ENCODE data around the gene RELL1. TPM values are rescaled to one million over a fixed set of nuclear protein-coding genes. Genes with fewer than 3 reads are reported as not detected.

Gene RELL1
- total RNA-seq, 2 experiments from 2014 or later = 41.9 to 43.2 TPM

- ATAC-seq (no peak), DNase-seq (no peak)
- CTCF ChIA-PET = interaction anchor here (1.3 to 2.4 kb wide), 2 partner anchors 12 to 86 kb away, joined by 3 to 5 read pairs; no protein-coding TSS in a partner anchor
- POLR2A ChIA-PET = interaction anchor here (0.5 kb wide), 1 partner anchor 1286 kb away, joined by 3 read pairs; no protein-coding TSS in a partner anchor
- Mint-ChIP-seq H3K4me1 (ENCODE audit: low read depth) (peaks cover 17% of the 10 kb centered on the region), H3K9me3 (ENCODE audit: insufficient read depth) (peaks cover 5% of the 10 kb centered on the region), H3K36me3 (ENCODE audit: low read depth) (peaks cover 10% of the 10 kb centered on the region), H3K27ac (no peak overlapping the region), H3K27me3 (ENCODE audit: low read depth) (peaks cover 7% of the 10 kb centered on the region), H3K4me3 (no peak overlapping the region)
Measured at GRCh38 chr4:37689353-37690095, 3.3 kb upstream of the RELL1 start.

- peaks cover 4% of the 10 kb centered on the region for H3K9me3 Mint-ChIP-seq (ENCODE audit: insufficient read depth)
- no peak for DNase-seq
- H3K27ac Mint-ChIP-seq = no peak overlapping the region
- no peak for ATAC-seq
- H3K4me1 Mint-ChIP-seq (ENCODE audit: low read depth) = peaks cover 31% of the 10 kb centered on the region
- H3K27me3 Mint-ChIP-seq (ENCODE audit: low read depth) = peaks cover 6% of the 10 kb centered on the region
- H3K4me3 Mint-ChIP-seq = peak overlapping the region; percentile 82
- CTCF ChIA-PET = interaction anchor here (1.4 to 2.4 kb wide), 2 partner anchors 12 to 85 kb away, joined by 5 to 6 read pairs; no protein-coding TSS in a partner anchor
- H3K36me3 Mint-ChIP-seq (ENCODE audit: low read depth) = peaks cover 23% of the 10 kb centered on the region
- POLR2A ChIA-PET = no interaction called here
Measured at GRCh38 chr4:37687681-37688080, 1.5 kb upstream of the RELL1 start.

GRCh38 chr4:37687194-37687562, 1.0 kb upstream of the RELL1 start:
- ChIA-PET CTCF (interaction anchor here (1.1 to 1.4 kb wide), 4 partner anchors 12 to 117 kb away, joined by 4 to 6 read pairs (median 5); no protein-coding TSS in a partner anchor), POLR2A (interaction anchor here (0.7 kb wide), 1 partner anchor 80 kb away, joined by 3 read pairs; no protein-coding TSS in a partner anchor)
- H3K36me3 Mint-ChIP-seq (ENCODE audit: low read depth) = peaks cover 26% of the 10 kb centered on the region
- peak overlapping the region; percentile 82 for H3K4me3 Mint-ChIP-seq
- DNase-seq (no peak), ATAC-seq (no peak)
- peaks cover 4% of the 10 kb centered on the region for H3K27me3 Mint-ChIP-seq (ENCODE audit: low read depth)
- H3K9me3 Mint-ChIP-seq (ENCODE audit: insufficient read depth) = no peaks in the 10 kb centered on the region
- H3K27ac Mint-ChIP-seq = peak overlapping the region; percentile 70
- H3K4me1 Mint-ChIP-seq (ENCODE audit: low read depth) = peaks cover 36% of the 10 kb centered on the region

- CTCF ChIA-PET = interaction anchor here (0.6 to 1.4 kb wide), 4 partner anchors 10 to 95 kb away, joined by 3 to 6 read pairs (median 5); no protein-coding TSS in a partner anchor
- peak; percentile 68 for DNase-seq
- peaks cover 33% of the 10 kb centered on the region for H3K36me3 Mint-ChIP-seq (ENCODE audit: low read depth)
- ATAC-seq = peak; percentile 29
- POLR2A ChIA-PET = interaction anchor here (1.0 kb wide), 1 partner anchor 14 kb away, joined by 3 read pairs; no protein-coding TSS in a partner anchor
- peak overlapping the region; percentile 94 for H3K27ac Mint-ChIP-seq
- peaks cover 43% of the 10 kb centered on the region for H3K4me1 Mint-ChIP-seq (ENCODE audit: low read depth)
- peak overlapping the region; percentile 94 for H3K4me3 Mint-ChIP-seq
- peaks cover 4% of the 10 kb centered on the region for H3K27me3 Mint-ChIP-seq (ENCODE audit: low read depth)
- no peaks in the 10 kb centered on the region for H3K9me3 Mint-ChIP-seq (ENCODE audit: insufficient read depth)
Measured at GRCh38 chr4:37685823-37686372, 278 bp downstream of the RELL1 start.

- Mint-ChIP-seq H3K4me3 (peak overlapping the region; percentile 94), H3K4me1 (ENCODE audit: low read depth) (peaks cover 47% of the 10 kb centered on the region), H3K9me3 (ENCODE audit: insufficient read depth) (no peaks in the 10 kb centered on the region), H3K27ac (peak overlapping the region; percentile 91), H3K27me3 (ENCODE audit: low read depth) (peaks cover 4% of the 10 kb centered on the region), H3K36me3 (ENCODE audit: low read depth) (peaks cover 37% of the 10 kb centered on the region)
- ChIA-PET CTCF (no interaction called here), POLR2A (interaction anchor here (0.9 to 1.0 kb wide), 2 partner anchors 10 to 18 kb away, joined by 4 read pairs; no protein-coding TSS in a partner anchor)
- DNase-seq = peak; percentile 81
- no peak for ATAC-seq
Measured at GRCh38 chr4:37685161-37685822, 884 bp downstream of the RELL1 start.

GRCh38 chr4:37684154-37684553, 2.0 kb downstream of the RELL1 start:
- DNase-seq (no peak), ATAC-seq (no peak)
- ChIA-PET CTCF (interaction anchor here (3.0 kb wide), 1 partner anchor 81 kb away, joined by 15 read pairs; no protein-coding TSS in a partner anchor), POLR2A (interaction anchor here (0.6 kb wide), 1 partner anchor 148 kb away, joined by 3 read pairs; no protein-coding TSS in a partner anchor)
- peaks cover 44% of the 10 kb centered on the region for H3K36me3 Mint-ChIP-seq (ENCODE audit: low read depth)
- peak overlapping the region; percentile 91 for H3K27ac Mint-ChIP-seq
- no peaks in the 10 kb centered on the region for H3K9me3 Mint-ChIP-seq (ENCODE audit: insufficient read depth)
- peak overlapping the region; percentile 94 for H3K4me3 Mint-ChIP-seq
- no peaks in the 10 kb centered on the region for H3K27me3 Mint-ChIP-seq (ENCODE audit: low read depth)
- peaks cover 53% of the 10 kb centered on the region for H3K4me1 Mint-ChIP-seq (ENCODE audit: low read depth)

- Mint-ChIP-seq H3K9me3 (ENCODE audit: insufficient read depth) (no peaks in the 10 kb centered on the region), H3K27ac (peak overlapping the region; percentile 86), H3K36me3 (ENCODE audit: low read depth) (peaks cover 57% of the 10 kb centered on the region), H3K27me3 (ENCODE audit: low read depth) (no peaks in the 10 kb centered on the region), H3K4me1 (ENCODE audit: low read depth) (peaks cover 65% of the 10 kb centered on the region), H3K4me3 (peak overlapping the region; percentile 74)
- DNase-seq = peak; percentile 39
- CTCF ChIA-PET = interaction anchor here (1.0 to 3.0 kb wide), 5 partner anchors 17 to 116 kb away, joined by 3 to 15 read pairs (median 3); no protein-coding TSS in a partner anchor
- ATAC-seq = no peak
- POLR2A ChIA-PET = interaction anchor here (1.0 kb wide), 1 partner anchor 11 kb away, joined by 3 read pairs; no protein-coding TSS in a partner anchor
Measured at GRCh38 chr4:37682701-37683401, 3.3 kb downstream of the RELL1 start.

- CTCF ChIA-PET = interaction anchor here (1.3 kb wide), 1 partner anchor 77 kb away, joined by 3 read pairs; no protein-coding TSS in a partner anchor
- Mint-ChIP-seq H3K27me3 (ENCODE audit: low read depth) (no peaks in the 10 kb centered on the region), H3K36me3 (ENCODE audit: low read depth) (peaks cover 77% of the 10 kb centered on the region), H3K4me3 (no peak overlapping the region), H3K4me1 (ENCODE audit: low read depth) (peaks cover 79% of the 10 kb centered on the region), H3K27ac (no peak overlapping the region), H3K9me3 (ENCODE audit: insufficient read depth) (no peaks in the 10 kb centered on the region)
- ATAC-seq (no peak), DNase-seq (no peak)
- POLR2A ChIA-PET = no interaction called here
Measured at GRCh38 chr4:37680089-37680488, 6.1 kb downstream of the RELL1 start.

GRCh38 chr4:37679301-37679700, 6.9 kb downstream of the RELL1 start:
- ATAC-seq = no peak
- no peak overlapping the region for H3K27ac Mint-ChIP-seq
- H3K4me3 Mint-ChIP-seq = no peak overlapping the region
- H3K27me3 Mint-ChIP-seq (ENCODE audit: low read depth) = no peaks in the 10 kb centered on the region
- H3K9me3 Mint-ChIP-seq (ENCODE audit: insufficient read depth) = no peaks in the 10 kb centered on the region
- CTCF ChIA-PET = no interaction called here
- no peak for DNase-seq
- H3K4me1 Mint-ChIP-seq (ENCODE audit: low read depth) = peaks cover 79% of the 10 kb centered on the region
- H3K36me3 Mint-ChIP-seq (ENCODE audit: low read depth) = peaks cover 70% of the 10 kb centered on the region
- POLR2A ChIA-PET = no interaction called here

- Mint-ChIP-seq H3K27me3 (ENCODE audit: low read depth) (no peaks in the 10 kb centered on the region), H3K4me3 (no peak overlapping the region), H3K36me3 (ENCODE audit: low read depth) (peaks cover 74% of the 10 kb centered on the region), H3K27ac (no peak overlapping the region), H3K9me3 (ENCODE audit: insufficient read depth) (no peaks in the 10 kb centered on the region), H3K4me1 (ENCODE audit: low read depth) (peaks cover 83% of the 10 kb centered on the region)
- CTCF ChIA-PET = no interaction called here
- ATAC-seq (no peak), DNase-seq (no peak)
- POLR2A ChIA-PET = no interaction called here
Measured at GRCh38 chr4:37678624-37679023, 7.6 kb downstream of the RELL1 start.
